Measurements from ENCODE around the gene DENND4B. TPM values are rescaled to one million over a fixed set of nuclear protein-coding genes. Genes with fewer than 3 reads are reported as not detected.
A peak's percentile ranks its signal among the peaks of the same experiment; 100 is the strongest.

Gene DENND4B
- total RNA-seq, 4 donors from 2014 or later: 42.3 to 121 (median 50.3) TPM

DNA sequence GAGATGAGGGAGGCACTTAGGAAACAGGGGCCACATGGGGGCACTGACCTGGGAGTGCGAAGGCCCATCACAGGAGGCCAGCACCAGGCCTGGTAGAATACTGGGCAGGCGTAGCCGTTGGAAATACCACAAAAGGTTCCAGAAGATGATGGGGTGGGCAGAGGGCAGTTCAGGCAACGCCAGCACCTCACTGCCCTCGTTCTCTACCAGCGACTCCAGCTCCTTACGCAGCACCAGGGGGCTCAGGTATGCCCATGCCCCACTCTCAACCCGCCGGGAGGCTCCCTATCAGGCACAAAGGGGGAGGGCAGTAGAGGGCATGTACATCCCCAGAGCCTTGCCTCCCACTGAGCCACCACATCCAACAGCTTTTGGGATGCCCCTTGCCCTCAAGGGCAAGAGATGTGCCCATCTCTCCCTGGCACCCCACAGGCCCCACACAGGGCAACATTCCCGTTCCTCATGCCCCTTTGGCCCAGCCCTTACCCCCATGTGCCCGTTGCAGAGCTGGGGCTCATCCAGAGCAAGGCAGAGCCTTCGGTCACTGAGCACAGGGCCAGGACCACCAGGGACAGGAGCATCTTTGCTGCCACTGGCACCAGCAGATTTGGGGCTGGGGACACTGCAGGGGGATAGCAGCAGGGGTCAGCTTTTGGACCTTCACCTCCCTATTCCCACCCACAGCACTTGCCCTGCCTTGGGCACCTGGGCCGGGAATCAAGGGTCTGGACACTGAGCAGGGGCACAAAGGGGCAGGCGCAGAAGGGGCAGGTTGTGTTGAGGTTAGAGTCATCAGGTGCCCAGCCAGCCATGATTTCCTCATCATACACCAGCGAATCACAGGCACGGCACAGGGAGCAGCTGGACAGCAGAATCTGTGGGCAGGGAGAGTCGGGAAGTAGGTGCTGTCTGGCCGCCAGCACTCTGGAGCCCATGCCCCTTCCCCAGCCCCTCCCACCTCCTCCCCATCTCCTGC lies 14.1 kb downstream of the DENND4B start:
- in situ Hi-C loops (cut with MboI; ENCODE audit: low pct_ligation_motif_present in 1 of 4, low pct_unique_long_range_greater_than_20kb in 1 of 4, low sequenced_read_pairs in 3 of 4): loop anchor here in 2 of 4 donors (25.0 kb wide), 1 partner anchor 120 kb away; no protein-coding TSS in a partner anchor
- no peaks in the 10 kb centered on the region for H3K9me3 ChIP-seq
- DNase-seq: no peak
- no peak overlapping the region for H3K27ac ChIP-seq
- peaks cover 0 to 6% (median 0%) of the 10 kb centered on the region in 4 donors for H3K4me1 ChIP-seq
- no peak overlapping the region for H3K4me3 ChIP-seq
- H3K36me3 ChIP-seq: peaks cover 0 to 33% (median 13%) of the 10 kb centered on the region in 4 donors
- TF ChIP-seq POLR2AphosphoS5 (IDR thresholded peaks at IDR 0.05) (no peak), EP300 (IDR thresholded peaks at IDR 0.05; ENCODE audit: low read depth) (no peak), POLR2A (IDR thresholded peaks at IDR 0.05) (no peak)
- TF ChIP-seq, protein P1, sequence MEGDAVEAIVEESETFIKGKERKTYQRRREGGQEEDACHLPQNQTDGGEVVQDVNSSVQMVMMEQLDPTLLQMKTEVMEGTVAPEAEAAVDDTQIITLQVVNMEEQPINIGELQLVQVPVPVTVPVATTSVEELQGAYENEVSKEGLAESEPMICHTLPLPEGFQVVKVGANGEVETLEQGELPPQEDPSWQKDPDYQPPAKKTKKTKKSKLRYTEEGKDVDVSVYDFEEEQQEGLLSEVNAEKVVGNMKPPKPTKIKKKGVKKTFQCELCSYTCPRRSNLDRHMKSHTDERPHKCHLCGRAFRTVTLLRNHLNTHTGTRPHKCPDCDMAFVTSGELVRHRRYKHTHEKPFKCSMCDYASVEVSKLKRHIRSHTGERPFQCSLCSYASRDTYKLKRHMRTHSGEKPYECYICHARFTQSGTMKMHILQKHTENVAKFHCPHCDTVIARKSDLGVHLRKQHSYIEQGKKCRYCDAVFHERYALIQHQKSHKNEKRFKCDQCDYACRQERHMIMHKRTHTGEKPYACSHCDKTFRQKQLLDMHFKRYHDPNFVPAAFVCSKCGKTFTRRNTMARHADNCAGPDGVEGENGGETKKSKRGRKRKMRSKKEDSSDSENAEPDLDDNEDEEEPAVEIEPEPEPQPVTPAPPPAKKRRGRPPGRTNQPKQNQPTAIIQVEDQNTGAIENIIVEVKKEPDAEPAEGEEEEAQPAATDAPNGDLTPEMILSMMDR (IDR thresholded peaks at IDR 0.05): no peak
- H3K27me3 ChIP-seq: no peaks in the 10 kb centered on the region
- intact Hi-C loops (cut with DNase I; ENCODE audit: low total_unique reads): no loop called here
- WGBS, 2 donors (ENCODE audit: low coverage in 1 of 2): 92% methylated on average over 18 of the region's 18 CpGs; no CpG with 5 or more reads in 1 of the 2 donors

DNA sequence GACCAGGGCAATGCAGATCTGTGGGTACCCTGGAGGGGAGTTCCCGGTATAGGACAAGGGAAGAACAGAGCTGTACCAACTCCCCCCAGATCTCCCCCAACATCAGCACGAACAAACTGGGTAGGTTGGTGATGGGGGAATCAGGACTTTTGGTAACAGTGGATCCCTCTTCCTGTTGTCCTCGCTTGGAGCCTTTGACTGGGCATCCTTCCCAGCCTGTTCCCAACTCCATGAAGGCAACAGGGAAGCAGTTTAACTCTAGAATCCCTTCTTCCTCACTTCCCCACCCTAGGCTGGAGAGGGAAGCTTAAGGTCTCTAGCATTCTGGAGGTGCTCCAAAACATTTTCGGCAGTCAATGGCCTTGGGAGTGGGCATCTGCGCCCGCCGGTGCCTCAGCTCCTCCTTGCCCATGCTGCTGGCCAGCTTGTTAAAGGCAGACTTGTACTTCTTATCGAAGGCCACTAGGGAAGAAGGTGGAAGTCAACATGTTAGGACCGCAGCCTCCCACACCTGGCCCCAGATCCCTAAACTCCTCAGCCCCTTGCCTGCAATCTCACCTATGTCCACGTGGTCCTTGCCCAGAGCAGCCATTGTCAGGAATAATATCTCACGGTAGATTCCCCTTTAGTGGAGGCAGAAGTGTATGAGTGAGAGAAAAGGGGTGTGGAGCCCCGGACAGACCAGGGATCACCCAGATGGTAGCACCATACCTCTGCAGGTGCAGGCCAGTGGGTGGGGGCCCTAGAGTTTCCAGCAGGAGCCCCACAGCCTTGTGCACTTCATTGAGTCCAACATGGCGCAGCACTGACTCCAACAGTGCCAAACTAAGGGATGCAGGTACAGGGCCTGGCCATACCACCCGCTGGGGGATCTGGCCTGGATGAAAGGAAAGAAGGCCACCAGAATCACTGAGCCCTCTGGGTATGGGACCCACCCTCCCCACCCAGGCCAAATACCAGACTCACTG lies 16.3 kb downstream of the DENND4B start:
- in situ Hi-C loops (cut with MboI; ENCODE audit: low pct_ligation_motif_present in 1 of 4, low pct_unique_long_range_greater_than_20kb in 1 of 4, low sequenced_read_pairs in 3 of 4) (loop anchor here in 2 of 4 donors (25.0 kb wide), 1 partner anchor 118 kb away; no protein-coding TSS in a partner anchor), intact Hi-C loops (cut with DNase I; ENCODE audit: low total_unique reads) (no loop called here)
- Histone ChIP-seq H3K9me3 (no peaks in the 10 kb centered on the region), H3K36me3 (peaks cover 0 to 20% (median 9%) of the 10 kb centered on the region in 4 donors), H3K4me1 (peaks cover 0 to 6% (median 0%) of the 10 kb centered on the region in 4 donors), H3K4me3 (no peak overlapping the region), H3K27me3 (no peaks in the 10 kb centered on the region), H3K27ac (no peak overlapping the region)
- WGBS, 2 donors (ENCODE audit: low coverage in 1 of 2): 85% methylated on average over 14 of the region's 14 CpGs; no CpG with 5 or more reads in 1 of the 2 donors
- DNase-seq: no peak
- TF ChIP-seq, protein P1 (IDR thresholded peaks at IDR 0.05): no peak
- TF ChIP-seq POLR2AphosphoS5 (IDR thresholded peaks at IDR 0.05): no peak

GRCh38 chr1:153929426-153929825 lies 17.1 kb downstream of the DENND4B start:
- DNase-seq: no peak
- H3K9me3 ChIP-seq: no peaks in the 10 kb centered on the region
- no peak overlapping the region for H3K4me3 ChIP-seq
- in situ Hi-C loops (cut with MboI; ENCODE audit: low pct_ligation_motif_present in 1 of 4, low pct_unique_long_range_greater_than_20kb in 1 of 4, low sequenced_read_pairs in 3 of 4) (loop anchor here in 2 of 4 donors (25.0 kb wide), 1 partner anchor 117 kb away; no protein-coding TSS in a partner anchor), intact Hi-C loops (cut with DNase I; ENCODE audit: low total_unique reads) (no loop called here)
- H3K27me3 ChIP-seq: no peaks in the 10 kb centered on the region
- TF ChIP-seq POLR2AphosphoS5 (IDR thresholded peaks at IDR 0.05) (no peak), EP300 (IDR thresholded peaks at IDR 0.05; ENCODE audit: low read depth) (no peak)
- TF ChIP-seq, protein P1 (IDR thresholded peaks at IDR 0.05): no peak
- peaks cover 0 to 6% (median under 1%) of the 10 kb centered on the region in 4 donors for H3K4me1 ChIP-seq
- WGBS, 2 donors (ENCODE audit: low coverage in 1 of 2): 84 to 100% methylated on average over 4 to 5 of the region's 5 CpGs
- H3K36me3 ChIP-seq: peaks cover 0 to 20% (median 6%) of the 10 kb centered on the region in 4 donors
- peak overlapping the region in 1 of 4 donors; percentile 46 for H3K27ac ChIP-seq
